ENCODE data around the gene SFTA2. TPM values are rescaled to one million over a fixed set of nuclear protein-coding genes. Genes with fewer than 3 reads are reported as not detected.

The SFTA2 gene
- total RNA-seq, 1 donor from 2014 or later = not detected

DNA sequence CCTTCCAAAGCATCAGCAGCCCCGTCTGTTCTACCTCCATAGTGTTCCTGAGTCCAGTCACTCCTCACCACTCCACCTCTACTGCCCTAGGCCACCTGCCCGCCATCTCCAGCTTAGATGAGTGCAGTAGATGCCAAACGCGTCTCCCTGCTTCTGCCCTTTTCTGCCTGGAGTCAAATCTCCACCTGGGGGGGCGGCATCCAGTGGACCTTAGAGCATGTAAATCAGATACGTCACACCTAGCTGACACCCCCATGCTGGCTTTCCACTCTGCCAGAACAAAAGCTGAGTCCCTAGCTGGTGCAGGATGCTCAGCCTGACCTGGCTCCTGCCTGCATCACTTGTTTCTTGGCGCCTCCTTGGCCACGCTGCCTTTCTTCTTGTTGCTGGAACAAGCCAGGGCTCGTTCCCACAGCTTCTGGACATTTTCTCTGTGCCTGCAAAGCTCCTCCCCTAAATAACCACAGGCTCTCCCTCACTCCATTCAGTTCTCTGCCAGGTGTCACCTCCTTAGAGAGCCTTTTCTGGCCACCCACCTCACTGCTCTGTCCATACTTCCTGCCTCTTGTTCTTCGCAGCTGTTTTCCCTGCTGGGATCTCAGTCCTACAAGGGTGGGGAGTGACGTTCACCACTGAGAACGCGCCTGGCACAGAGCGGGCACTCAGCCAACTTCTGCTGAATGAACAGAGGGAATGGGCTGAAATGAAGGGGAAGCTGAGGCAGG, 41.9 kb downstream of the SFTA2 start:
- DNase-seq = no peak

DNA sequence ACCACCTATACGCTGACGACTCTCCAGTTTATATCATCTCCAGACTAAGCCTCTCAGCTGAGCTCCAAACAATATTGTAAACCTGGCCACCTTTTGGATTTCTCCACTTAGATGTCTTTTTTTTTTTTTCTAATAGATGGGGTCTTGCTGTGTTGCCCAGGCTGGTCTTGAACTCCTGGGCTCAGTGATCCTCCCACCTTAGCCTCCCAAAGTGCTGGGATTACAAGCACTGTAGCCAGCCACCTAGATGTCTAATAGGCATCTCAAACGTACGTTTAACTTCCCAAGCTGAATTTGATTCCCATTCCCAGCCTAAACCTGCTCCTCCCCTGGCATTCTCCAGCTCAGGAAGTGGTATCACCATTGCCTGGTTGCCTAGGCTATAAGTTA, 42.5 kb downstream of the SFTA2 start:
- no peak for DNase-seq

DNA sequence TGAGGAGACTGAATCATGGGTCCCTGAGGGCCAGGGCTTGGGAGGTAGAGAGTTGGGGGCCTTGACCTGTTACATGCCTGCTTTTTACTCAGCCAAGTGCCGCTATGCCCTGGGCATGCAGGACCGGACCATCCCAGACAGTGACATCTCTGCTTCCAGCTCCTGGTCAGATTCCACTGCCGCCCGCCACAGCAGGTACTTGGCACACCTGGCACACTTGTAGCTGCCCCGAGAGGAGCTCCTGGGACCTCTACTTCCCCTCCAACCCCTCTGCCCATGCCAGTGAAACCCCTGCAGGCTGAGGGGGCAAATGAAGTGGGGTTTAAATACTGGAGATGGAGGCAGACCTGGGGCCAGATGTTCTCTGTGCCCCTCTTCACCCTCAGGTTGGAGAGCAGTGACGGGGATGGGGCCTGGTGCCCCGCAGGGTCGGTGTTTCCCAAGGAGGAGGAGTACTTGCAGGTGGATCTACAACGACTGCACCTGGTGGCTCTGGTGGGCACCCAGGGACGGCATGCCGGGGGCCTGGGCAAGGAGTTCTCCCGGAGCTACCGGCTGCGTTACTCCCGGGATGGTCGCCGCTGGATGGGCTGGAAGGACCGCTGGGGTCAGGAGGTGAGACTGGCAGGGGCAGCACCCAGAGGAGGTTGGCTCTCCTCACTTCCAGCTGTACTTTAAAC, 43.0 kb downstream of the SFTA2 start:
- no peak for DNase-seq

DNA sequence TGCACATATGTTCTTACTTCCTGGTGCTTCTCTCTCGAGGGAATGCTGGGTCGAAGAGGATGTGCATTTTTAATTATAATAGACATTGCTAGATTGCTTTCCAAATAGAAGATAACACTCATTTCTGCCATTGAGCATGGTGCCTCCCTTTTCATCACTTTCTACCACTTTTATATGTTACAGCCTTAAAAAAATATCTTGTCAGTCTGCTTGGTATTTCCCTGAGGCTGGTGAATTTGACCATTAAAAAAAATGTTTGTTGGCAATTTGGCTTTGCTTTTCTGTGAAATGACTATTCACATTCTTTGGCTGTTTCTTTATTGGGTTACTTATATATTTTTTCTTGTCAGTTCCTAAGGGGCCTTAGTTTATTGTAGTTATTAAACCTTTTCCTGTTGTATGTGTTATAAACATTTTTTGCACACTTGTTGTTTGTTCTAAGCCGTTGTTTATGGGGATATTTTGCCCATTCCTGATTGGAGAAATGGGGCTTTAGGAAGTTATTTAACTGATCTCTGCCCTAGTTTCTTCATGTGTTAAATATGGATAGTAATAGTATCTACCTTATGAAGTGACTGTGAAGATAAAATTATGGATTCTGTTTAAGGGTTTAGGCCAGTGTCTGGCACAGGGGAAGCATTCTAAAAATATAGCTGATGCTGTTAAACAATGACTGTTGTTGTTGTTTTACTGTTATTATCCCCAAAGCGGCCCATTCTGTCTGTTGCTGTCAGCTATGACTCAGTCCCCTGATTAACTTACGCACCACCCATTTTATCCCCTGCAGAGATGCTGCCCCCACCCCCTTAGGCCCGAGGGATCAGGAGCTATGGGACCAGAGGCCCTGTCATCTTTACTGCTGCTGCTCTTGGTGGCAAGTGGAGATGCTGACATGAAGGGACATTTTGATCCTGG, 43.8 kb downstream of the SFTA2 start:
- DNase-seq = no peak

DNA sequence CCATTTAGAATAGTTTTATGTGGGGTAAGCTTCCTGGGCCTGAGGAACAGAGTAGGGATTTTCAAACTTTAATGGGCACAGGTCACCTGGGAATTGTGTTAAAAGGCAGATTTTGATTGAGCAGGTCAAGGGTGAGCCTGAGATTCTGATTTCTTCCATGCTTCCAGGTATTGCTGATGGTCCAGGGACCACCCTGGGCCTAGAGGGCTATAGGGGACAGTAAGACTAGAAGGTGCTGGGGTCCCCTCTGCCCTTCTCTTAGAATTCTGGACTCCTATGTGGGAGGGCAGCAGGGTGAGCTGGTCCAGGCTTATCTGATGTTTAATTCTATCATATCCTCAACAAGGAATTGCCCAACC, 45.1 kb downstream of the SFTA2 start:
- DNase-seq = no peak

DNA sequence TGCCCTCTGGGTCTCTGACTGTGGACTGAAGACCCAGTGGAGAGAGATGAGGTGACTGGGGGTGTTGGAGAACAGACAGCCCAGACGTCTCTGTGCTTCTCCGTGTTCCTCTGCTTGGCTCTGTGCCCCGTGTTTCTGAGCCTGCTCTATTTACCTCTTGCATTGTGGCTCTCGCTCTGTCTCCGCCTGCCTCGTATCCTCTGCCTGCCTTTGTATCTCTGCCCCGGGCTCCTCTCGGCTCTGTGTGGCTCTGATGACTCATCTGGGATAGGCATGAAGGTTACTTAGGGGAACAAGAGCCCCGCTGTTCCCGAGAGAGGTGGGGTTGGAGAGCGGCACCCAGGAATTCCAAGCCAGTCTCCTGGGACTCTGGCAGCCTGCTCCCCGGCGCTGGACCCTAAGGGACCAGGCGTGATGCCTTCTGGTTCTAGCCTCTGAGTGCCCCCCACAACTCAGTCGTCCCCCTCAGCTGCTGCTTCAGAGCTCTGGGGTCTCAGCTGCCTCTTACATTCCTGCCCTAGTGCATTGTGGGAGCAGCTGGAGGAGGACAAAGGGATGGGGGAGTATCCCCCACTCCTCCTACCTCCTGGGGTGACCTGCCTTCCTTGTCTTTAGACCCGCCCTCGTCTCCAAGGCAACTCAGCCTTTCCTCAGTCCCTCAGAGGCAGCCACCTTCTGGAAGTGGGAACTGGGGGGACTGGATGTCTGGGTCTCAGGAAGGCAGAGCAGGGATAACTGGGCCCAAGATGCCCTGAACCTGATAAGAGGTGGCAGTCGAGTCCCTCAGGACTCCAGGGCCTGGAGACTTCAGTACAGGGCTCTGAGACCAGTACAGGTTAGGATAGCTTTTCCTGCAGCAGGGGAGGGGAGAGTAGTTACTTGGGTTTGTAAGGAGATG, 45.7 kb downstream of the SFTA2 start:
- peak; percentile 37 for DNase-seq

DNA sequence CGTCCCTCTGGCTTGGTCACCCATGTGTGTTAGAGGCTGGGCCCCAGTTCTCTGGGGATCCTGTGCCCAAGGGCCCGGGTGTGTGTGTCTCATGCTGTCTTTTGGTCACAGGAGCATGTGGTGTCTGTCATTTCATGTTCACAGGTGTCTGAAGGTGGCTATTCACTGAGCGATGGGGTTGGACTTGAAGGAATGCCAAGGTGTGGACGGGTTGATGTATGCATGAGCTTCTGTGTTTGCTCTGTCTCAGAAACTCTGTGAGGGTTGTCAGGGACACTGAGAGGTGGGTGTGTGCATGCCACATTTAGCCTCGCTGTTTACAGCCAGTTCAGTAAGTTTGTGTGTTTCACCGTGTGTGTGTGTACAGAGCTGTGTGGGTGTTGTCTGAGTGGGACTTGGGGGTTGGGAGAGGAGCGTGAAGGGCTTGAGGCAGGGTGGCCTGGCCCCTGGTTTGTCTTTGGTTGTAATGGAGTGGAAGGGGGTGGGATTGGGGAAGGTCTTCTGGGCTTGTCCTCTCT, 46.4 kb downstream of the SFTA2 start:
- DNase-seq = peak; percentile 37

DNA sequence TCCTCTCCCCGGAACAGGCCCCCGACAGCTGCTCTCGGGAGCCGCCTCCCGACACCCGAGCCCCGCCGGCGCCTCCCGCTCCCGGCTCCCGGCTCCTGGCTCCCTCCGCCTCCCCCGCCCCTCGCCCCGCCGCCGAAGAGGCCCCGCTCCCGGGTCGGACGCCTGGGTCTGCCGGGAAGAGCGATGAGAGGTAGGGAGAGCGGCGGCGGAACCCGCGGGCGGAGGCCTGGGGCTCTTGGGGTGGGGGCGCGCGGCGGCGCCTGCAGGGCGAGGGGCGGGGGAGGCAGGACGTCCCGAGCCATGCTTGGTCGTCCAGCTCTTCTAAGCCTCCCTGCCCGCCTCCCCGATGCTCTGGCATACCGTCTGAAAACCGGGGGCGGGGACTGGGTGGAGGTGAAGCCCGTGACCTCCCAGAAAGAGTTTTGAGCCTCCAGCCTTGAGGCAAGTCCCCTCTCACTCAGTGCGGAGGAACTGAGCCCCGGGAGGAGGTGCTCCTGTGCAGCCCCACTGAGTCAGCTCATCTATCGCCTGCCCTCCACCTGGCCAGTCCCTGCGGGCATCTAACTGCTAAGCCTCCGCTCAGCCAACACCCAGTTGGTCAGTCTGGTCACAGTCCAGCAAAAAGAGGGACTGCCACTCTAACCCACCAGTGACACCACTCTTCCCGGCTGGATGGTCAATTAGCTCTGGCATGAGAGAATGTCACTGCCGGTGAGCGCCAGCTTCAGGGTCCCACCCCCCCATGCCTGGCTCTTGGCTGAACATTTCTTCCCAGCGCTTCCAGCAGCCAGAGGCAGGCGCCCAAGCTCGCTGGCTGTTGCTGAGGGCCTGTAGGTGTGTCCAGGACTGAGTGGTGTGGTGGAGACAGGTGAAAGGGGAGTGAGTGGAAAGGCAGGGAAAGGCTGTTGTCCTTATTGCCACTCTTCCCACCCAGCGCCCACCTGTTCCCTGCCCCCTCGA, 47.2 kb downstream of the SFTA2 start:
- DNase-seq = no peak

DNA sequence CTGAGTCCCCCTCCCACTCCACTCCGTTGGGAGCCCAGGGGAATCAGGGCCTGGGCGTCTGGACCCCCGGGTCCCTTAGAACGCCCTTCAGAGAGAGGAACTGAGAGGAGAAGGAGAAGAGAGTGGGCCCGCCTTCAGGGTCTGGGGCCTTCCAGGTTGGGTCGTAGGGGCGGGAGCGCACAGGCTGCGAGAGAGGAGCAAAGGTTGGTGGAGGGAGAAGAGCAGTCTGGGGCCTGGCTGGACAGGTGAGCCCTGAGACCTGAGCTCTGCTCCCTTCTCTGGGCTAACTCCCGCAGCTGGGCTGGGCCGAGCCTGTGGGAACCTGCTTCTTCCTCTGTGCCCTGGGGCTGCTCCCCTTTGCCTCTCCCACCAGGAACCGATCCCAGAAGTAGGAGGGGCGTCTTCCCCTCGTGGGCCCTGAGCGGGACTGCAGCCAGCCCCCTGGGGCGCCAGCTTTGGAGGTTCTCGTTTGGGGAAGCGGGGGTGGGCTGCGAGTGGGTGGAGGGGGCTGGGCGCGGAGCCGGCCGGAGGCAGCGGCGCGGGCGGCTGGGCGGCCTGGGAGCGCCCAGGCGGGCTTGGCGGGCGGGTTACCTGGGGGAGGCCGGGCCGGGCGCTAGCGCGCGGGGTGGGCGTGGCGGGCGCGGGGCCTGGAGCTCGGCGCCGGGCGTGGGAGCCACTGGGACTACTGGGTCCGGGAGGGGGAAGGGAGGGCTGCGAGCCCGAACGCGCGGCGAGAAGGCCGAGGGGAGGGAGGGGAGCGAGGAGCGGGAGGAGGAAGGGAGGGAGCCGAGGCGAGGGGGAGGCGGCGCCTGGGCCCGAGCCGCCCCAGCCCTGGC, 48.1 kb downstream of the SFTA2 start, which contains the start of gene DDR1:
DDR1 (plus strand) TSS at position 835 of the 836 bp plus-strand sequence. CDS start 4,211 bp downstream, outside the sequence.
- peak; percentile 65 for DNase-seq

DNA sequence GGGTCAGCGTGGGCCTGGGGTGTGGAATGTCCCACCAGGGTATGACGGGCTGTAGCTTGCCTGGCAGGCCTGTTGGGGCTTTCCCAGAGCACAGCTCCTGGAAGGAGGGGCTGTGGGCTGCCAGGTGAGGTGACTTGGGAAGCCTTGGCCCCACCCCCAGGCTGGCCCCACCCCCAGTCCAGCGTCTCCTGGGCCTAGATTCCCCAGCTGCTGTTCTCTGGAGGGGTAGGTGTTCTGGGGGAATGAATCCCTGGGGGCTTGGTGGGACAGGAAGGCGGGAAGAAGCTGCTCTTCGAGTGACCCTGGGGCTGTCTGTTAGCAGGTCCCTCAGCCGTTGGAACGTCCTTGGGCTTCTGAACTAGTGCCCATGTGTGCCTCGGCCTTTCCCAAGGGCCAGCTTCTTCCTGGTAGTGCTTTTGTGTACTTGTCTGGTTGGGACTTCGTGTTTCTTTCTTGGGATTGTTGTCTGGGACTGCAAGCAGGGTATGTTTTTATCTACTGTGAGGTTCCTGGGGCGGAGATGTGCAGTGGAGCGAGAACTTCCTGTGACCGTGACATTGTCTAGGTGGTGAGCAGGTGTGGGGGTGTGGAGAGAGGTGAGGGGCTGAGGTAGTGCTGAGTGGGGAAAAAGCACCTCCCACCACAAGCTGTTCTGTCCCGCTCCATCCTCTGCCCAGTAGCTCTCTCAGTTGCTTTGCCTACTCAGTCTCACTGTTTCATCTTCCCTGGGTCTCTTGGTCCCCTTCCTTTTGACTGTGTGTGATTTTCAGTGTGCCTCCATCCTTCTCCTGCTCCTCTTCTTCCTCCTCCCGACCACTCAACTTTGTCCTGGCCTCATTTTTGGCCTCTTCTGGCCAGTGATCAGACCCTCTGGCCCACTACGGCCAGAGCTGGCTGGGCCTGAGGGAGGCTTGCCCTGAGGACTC, 48.9 kb downstream of the SFTA2 start:
- DNase-seq = no peak

DNA sequence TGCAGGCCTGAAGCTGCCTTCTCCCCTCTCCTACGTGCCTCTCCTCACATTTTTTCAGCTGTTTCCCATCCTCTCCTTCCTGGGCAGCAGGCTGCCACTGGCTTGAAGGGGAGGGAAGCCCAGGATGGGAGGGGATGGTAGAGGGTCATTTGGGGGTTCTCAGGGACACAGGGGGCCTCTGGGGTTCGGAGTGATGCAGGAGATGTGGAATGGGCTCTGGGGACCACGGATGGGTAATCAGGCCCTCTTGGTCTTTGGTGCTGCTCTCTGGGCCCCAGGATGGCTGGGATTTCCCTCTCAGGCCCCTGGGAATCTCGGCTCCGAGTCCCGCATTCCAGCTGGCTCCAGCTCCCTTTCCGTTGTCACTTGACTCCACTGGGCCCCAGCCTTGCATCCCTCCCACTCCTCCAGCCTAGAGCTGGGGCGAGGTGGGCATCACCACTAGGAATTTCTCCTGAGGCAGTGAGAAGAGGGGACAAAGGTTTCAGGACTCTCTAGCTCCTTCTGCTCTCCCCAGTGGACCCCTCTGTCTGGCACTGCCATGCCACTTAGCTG, 49.7 kb downstream of the SFTA2 start:
- no peak for DNase-seq

DNA sequence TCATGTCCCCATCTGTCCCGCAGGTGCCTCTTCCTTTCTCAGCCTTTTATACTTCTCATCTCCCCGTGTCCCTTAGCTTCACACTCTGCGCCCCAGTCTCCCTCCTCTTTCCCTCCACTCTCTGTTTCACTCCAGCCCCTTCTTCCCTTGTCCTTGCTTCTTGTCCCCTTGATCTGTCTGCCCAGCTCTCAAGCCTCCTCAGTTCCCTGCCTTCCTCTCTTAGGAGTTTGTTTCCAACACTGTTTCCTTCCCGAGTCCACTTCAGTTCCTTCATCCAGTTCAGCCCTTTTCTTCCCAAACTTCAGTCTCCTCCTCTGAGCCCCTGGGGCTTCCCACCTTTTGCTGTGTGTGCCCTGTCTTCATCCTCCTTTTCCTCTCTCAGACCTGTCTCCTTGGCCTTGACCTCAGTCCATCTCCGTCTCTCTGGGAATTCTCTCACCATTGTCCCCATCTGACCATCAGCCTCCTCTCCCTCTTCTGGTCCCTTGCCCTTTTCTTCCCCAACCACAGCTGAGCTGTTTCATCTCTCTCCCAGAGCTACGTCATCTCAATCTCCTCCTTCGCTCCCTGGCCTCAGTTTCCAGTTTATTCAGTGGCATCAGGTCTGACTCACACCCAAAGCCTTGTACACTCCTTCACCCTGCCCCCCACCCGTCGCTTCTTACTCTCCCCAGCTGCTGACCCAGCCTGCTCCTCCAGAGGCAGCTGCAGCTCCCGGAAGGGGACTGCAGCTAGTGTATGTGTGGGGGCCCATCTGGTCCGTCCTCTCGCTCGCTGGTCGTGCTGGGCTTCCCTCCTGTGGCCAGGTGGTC, 50.4 kb downstream of the SFTA2 start:
- no peak for DNase-seq

Small RNAs within 50 kb of the gene (small RNA-seq; reads per million reads assigned to genes)
- gene RF00019 (ENCODE audit: low replicate concordance) = not detected

Other genes starting within 250 kb of the SFTA2 start
- gene PPP1R18, start 245.5 kb downstream of the SFTA2 start, total RNA-seq = 22.2 TPM
- gene NRM, start 241.2 kb downstream of the SFTA2 start, total RNA-seq = 3.6 TPM
- gene MDC1, start 214.9 kb downstream of the SFTA2 start, total RNA-seq = 9.3 TPM
- 296 TPM for gene TUBB, start 211.8 kb downstream of the SFTA2 start, total RNA-seq
- gene FLOT1, start 189.5 kb downstream of the SFTA2 start, total RNA-seq = 32.6 TPM
- 33.0 TPM for gene IER3, start 187.6 kb downstream of the SFTA2 start, total RNA-seq
- 59.3 TPM for gene DDR1, start 47.7 kb downstream of the SFTA2 start, total RNA-seq
- gene GTF2H4, start 24.0 kb downstream of the SFTA2 start, total RNA-seq = 14.3 TPM
- gene VARS2, start 17.9 kb downstream of the SFTA2 start, total RNA-seq = 11.8 TPM
- not detected for gene MUCL3, start 8.8 kb upstream of the SFTA2 start, total RNA-seq
- not detected for gene MUC21, start 51.5 kb upstream of the SFTA2 start, total RNA-seq
- not detected for gene MUC22, start 78.3 kb upstream of the SFTA2 start, total RNA-seq
- 4.7 TPM for gene C6orf15, start 180.4 kb upstream of the SFTA2 start, total RNA-seq
- 5.9 TPM for gene PSORS1C1, start 182.6 kb upstream of the SFTA2 start, total RNA-seq
- 37.1 TPM for gene CDSN, start 188.3 kb upstream of the SFTA2 start, total RNA-seq
- gene PSORS1C2, start 206.9 kb upstream of the SFTA2 start, total RNA-seq = 2.9 TPM
- gene CCHCR1, start 225.6 kb upstream of the SFTA2 start, total RNA-seq = 18.1 TPM
- 10.0 TPM for gene TCF19, start 226.4 kb upstream of the SFTA2 start, total RNA-seq
- 0.69 TPM for gene POU5F1, start 238.5 kb upstream of the SFTA2 start, total RNA-seq

Data from skin of body (tissue), 3 donors.